Esophagus squamous epithelium (tissue), 5 donors: ENCODE measurements around the gene LRIT2. TPM values are rescaled to one million over a fixed set of nuclear protein-coding genes. Genes with fewer than 3 reads are reported as not detected.

Experiments used
- DNase-seq: peaks from one replicate; lab custom pipeline; 2025; lab: John Stamatoyannopoulos, UW
- H3K27ac ChIP-seq, 4 donors: fragments of 200-600 bp; sonication (generic); one replicate each; pipeline ENCODE4 v1.5.1; 2016 to 2019; ENCODE audit warnings: mild to moderate bottlenecking in 1 of 4
- H3K27me3 ChIP-seq, 4 donors: fragments of 200-600 bp; sonication (generic); 1 replicate in 3 of 4; 2 replicates in 1 of 4; pipeline versions ENCODE4 v1.5.1 to v1.6.0; 2017 to 2021; ENCODE audit warnings: antibody characterized with exemption in 1 of 4
- H3K36me3 ChIP-seq, 3 donors: fragments of 200-600 bp; sonication (generic); one replicate each; pipeline ENCODE4 v1.5.1; 2016 to 2019
- H3K4me1 ChIP-seq, 3 donors: fragments of 200-600 bp; sonication (generic); one replicate each; pipeline ENCODE4 v1.5.1; 2017 to 2019
- H3K4me3 ChIP-seq, 4 donors: fragments of 200-600 bp; sonication (generic); 1 replicate in 3 of 4; 2 replicates in 1 of 4; pipeline ENCODE4 v1.5.1; 2016 to 2019; ENCODE audit warnings: mild to moderate bottlenecking in 2 of 4, moderate library complexity in 1 of 4
- H3K9me3 ChIP-seq, 3 donors: fragments of 200-600 bp; sonication (generic); one replicate each; pipeline ENCODE4 v1.5.1; 2016 to 2019
- CTCF ChIP-seq, 6 experiments: fragments of 450-650 bp in 4 of 6; fragments of 200-600 bp in 2 of 6; sonication (generic) in 2 of 6; IDR thresholded peaks; one replicate each; pipeline ENCODE4 v1.5.1; 2016 to 2019; ENCODE audit warnings: antibody characterized with exemption in 6 of 6, mild to moderate bottlenecking in 4 of 6, moderate library complexity in 4 of 6
- POLR2A ChIP-seq, 4 donors: fragments of 450-650 bp; IDR thresholded peaks; one replicate each; pipeline ENCODE4 v1.6.1; 2017; ENCODE audit warnings: antibody characterized with exemption in 4 of 4, mild to moderate bottlenecking in 4 of 4, moderate library complexity in 3 of 4
- WGBS, 2 donors: methylation state at CpG; one replicate each; pipeline ENCODE4 v1.1.5; 2018; 5-methylcytosine and 5-hydroxymethylcytosine counted together
- intact Hi-C: fragments of 100-400 bp; cut with DNase I; formaldehyde crosslinking; loops from one replicate; pipeline ENCODE4 v1.15.0; 2022
- total RNA-seq, 4 donors: library from RNA; depleted of rRNA; stranded (reverse); fragments of >200 nt; gene quantifications; one replicate each; pipeline ENCODE4 v1.1.0, GENCODE V29; 2016
- donor health status: DM: yes; HTN: yes; CAD: no.

Gene LRIT2
- total RNA-seq, 4 donors from 2014 or later = not detected

GRCh38 chr10:84241185-84241790 lies 15.9 kb upstream of the LRIT2 start, which contains the start of gene LRIT1:
LRIT1 (minus strand) TSS chr10:84241546; CDS start chr10:84241439, 107 bp downstream.
- Histone ChIP-seq H3K9me3 (no peaks in the 10 kb centered on the region), H3K4me3 (no peak within 1 kb of the TSS), H3K27me3 (peaks cover 0 to 31% (median 0%) of the 10 kb centered on the region in 4 donors), H3K27ac (no peak within 1 kb of the TSS), H3K36me3 (no peaks in the 10 kb centered on the region), H3K4me1 (no peaks in the 10 kb centered on the region)
- 53 to 74% methylated on average over 3 to 4 of the region's 13 CpGs for WGBS, 2 donors
- DNase-seq = no peak
- intact Hi-C loops = no loop called here
- TF ChIP-seq POLR2A (IDR thresholded peaks at IDR 0.05) (no peak), CTCF (IDR thresholded peaks at IDR 0.05) (no peak)

- H3K4me1 ChIP-seq = no peaks in the 10 kb centered on the region
- no peaks in the 10 kb centered on the region for H3K9me3 ChIP-seq
- H3K27me3 ChIP-seq = peaks cover 0 to 40% (median 0%) of the 10 kb centered on the region in 4 donors
- DNase-seq = no peak
- H3K4me3 ChIP-seq = no peak overlapping the region
- intact Hi-C loops = no loop called here
- H3K27ac ChIP-seq = no peak overlapping the region
- no peaks in the 10 kb centered on the region for H3K36me3 ChIP-seq
- 56 to 85% methylated on average over 3 of the region's 3 CpGs for WGBS, 2 donors
- TF ChIP-seq POLR2A (IDR thresholded peaks at IDR 0.05) = no peak
- no peak for TF ChIP-seq CTCF (IDR thresholded peaks at IDR 0.05)
Measured at GRCh38 chr10:84238909-84239308, 13.6 kb upstream of the LRIT2 start.

GRCh38 chr10:84237199-84238051 lies 12.1 kb upstream of the LRIT2 start:
- Histone ChIP-seq H3K27me3 (peaks cover 0 to 43% (median 0%) of the 10 kb centered on the region in 4 donors), H3K9me3 (no peaks in the 10 kb centered on the region), H3K4me1 (no peaks in the 10 kb centered on the region), H3K4me3 (no peak overlapping the region), H3K27ac (no peak overlapping the region), H3K36me3 (no peaks in the 10 kb centered on the region)
- TF ChIP-seq CTCF (IDR thresholded peaks at IDR 0.05) (no peak), POLR2A (IDR thresholded peaks at IDR 0.05) (no peak)
- WGBS, 2 donors = 74% methylated on average over 12 to 17 of the region's 52 CpGs
- DNase-seq = no peak
- intact Hi-C loops = no loop called here

- DNase-seq = no peak
- TF ChIP-seq CTCF (IDR thresholded peaks at IDR 0.05) (no peak), POLR2A (IDR thresholded peaks at IDR 0.05) (no peak)
- H3K9me3 ChIP-seq = no peaks in the 10 kb centered on the region
- H3K4me3 ChIP-seq = no peak overlapping the region
- intact Hi-C loops = no loop called here
- 58 to 78% methylated on average over 3 to 4 of the region's 6 CpGs for WGBS, 2 donors
- peaks cover 0 to 47% (median 0%) of the 10 kb centered on the region in 4 donors for H3K27me3 ChIP-seq
- H3K27ac ChIP-seq = no peak overlapping the region
- no peaks in the 10 kb centered on the region for H3K4me1 ChIP-seq
- H3K36me3 ChIP-seq = no peaks in the 10 kb centered on the region
Measured at GRCh38 chr10:84236807-84237198, 11.5 kb upstream of the LRIT2 start.

GRCh38 chr10:84235096-84235495 lies 9.8 kb upstream of the LRIT2 start:
- no peaks in the 10 kb centered on the region for H3K4me1 ChIP-seq
- no peaks in the 10 kb centered on the region for H3K36me3 ChIP-seq
- DNase-seq = no peak
- intact Hi-C loops = no loop called here
- TF ChIP-seq CTCF (IDR thresholded peaks at IDR 0.05) (no peak), POLR2A (IDR thresholded peaks at IDR 0.05) (no peak)
- H3K9me3 ChIP-seq = no peaks in the 10 kb centered on the region
- H3K4me3 ChIP-seq = no peak overlapping the region
- WGBS, 2 donors = 68 to 71% methylated on average over 4 of the region's 4 CpGs
- H3K27me3 ChIP-seq = peaks cover 0 to 47% (median 0%) of the 10 kb centered on the region in 4 donors
- no peak overlapping the region for H3K27ac ChIP-seq
